ENCODE data around the gene CACNG4. TPM values are rescaled to one million over a fixed set of nuclear protein-coding genes. Genes with fewer than 3 reads are reported as not detected.

Gene CACNG4
- polyA plus RNA-seq, 2 of the 4 experiments (the other 2 are of a cell fraction) = 6.2 to 10.2 TPM

DNA sequence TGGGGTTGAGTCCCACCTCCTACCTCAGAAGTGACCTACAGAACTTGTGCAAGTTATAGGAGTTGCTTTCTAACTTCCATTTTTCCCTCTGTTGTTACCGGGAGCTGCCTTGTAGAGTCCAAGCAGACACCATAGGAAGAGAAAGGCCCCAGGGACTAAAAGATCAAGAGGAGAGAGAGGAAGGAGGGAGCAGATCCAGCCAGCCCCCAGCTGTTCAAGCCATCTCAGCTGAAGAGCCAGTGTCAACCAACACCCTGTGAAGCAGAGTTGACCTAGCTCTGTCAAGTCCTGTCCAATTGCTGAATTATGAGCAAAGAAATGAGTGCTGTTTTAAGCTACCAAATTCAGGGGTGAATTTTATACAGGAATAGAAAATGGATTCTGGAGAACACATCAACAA is 34.9 kb upstream of the CACNG4 start:
- DNase-seq (ENCODE audit: low read depth in 1 of 2, low spot score in 1 of 2) (no peak), ATAC-seq (no peak), FAIRE-seq (no peak)
- H3K4me1 ChIP-seq = no peaks in the 10 kb centered on the region
- 80% methylated on average over 1 of the region's 1 CpG for WGBS (ENCODE audit: missing lambda C conversion rate)
- TF ChIP-seq, protein P1, sequence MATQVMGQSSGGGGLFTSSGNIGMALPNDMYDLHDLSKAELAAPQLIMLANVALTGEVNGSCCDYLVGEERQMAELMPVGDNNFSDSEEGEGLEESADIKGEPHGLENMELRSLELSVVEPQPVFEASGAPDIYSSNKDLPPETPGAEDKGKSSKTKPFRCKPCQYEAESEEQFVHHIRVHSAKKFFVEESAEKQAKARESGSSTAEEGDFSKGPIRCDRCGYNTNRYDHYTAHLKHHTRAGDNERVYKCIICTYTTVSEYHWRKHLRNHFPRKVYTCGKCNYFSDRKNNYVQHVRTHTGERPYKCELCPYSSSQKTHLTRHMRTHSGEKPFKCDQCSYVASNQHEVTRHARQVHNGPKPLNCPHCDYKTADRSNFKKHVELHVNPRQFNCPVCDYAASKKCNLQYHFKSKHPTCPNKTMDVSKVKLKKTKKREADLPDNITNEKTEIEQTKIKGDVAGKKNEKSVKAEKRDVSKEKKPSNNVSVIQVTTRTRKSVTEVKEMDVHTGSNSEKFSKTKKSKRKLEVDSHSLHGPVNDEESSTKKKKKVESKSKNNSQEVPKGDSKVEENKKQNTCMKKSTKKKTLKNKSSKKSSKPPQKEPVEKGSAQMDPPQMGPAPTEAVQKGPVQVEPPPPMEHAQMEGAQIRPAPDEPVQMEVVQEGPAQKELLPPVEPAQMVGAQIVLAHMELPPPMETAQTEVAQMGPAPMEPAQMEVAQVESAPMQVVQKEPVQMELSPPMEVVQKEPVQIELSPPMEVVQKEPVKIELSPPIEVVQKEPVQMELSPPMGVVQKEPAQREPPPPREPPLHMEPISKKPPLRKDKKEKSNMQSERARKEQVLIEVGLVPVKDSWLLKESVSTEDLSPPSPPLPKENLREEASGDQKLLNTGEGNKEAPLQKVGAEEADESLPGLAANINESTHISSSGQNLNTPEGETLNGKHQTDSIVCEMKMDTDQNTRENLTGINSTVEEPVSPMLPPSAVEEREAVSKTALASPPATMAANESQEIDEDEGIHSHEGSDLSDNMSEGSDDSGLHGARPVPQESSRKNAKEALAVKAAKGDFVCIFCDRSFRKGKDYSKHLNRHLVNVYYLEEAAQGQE (IDR thresholded peaks at IDR 0.05) = peak; percentile 14; the same call in 1 of the 2 replicates
- no peak for TF ChIP-seq CHD2 (IDR thresholded peaks at IDR 0.05; ENCODE audit: low read length, partially characterized antibody)
- POLR2A ChIA-PET = no interaction called here
- H3K4me3 ChIP-seq = no peak overlapping the region
- CTCF ChIA-PET = interaction anchor here (1.3 to 4.7 kb wide), 6 partner anchors 11 to 23 kb away, joined by 4 to 22 read pairs (median 5); no protein-coding TSS in a partner anchor
- H3K9me3 ChIP-seq = no peaks in the 10 kb centered on the region
- no peak overlapping the region for H3K4me2 ChIP-seq
- H3K27ac ChIP-seq = no peak overlapping the region

DNA sequence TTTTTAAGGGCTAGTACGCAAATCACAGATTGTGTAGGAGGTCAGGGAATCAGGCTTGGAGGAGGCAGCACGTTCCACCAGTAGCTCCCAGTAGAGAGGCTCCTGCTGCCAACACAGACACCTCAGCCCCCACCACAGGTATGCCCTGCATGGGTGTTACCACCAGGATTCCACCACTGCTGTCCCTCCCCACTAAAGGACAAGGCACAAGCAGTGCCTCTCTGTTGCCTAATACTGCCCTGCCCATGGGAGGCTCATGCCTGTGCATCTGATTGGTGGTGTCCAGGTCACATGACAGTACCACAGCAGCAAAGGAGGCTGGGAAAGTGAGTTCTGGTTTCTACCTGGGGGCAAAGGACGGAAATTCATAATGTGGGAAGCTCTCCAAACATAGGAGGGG is 33.6 kb upstream of the CACNG4 start:
- ATAC-seq = peak; percentile 61 to 80; a peak in 4 of 6 replicates
- POLR2A ChIA-PET = no interaction called here
- H3K4me1 ChIP-seq = no peaks in the 10 kb centered on the region
- TF ChIP-seq CEBPB (IDR thresholded peaks at IDR 0.05) (peak in 1 of 2 experiments; percentile 50; a peak in 2 of 4 replicates), HDAC2 (IDR thresholded peaks at IDR 0.05) (no peak), EP300 (IDR thresholded peaks at IDR 0.05) (no peak), CBX8 (IDR thresholded peaks at IDR 0.05) (no peak), SREBF2 (IDR thresholded peaks at IDR 0.05) (no peak)
- TF ChIP-seq, protein P2, sequence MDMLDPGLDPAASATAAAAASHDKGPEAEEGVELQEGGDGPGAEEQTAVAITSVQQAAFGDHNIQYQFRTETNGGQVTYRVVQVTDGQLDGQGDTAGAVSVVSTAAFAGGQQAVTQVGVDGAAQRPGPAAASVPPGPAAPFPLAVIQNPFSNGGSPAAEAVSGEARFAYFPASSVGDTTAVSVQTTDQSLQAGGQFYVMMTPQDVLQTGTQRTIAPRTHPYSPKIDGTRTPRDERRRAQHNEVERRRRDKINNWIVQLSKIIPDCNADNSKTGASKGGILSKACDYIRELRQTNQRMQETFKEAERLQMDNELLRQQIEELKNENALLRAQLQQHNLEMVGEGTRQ (IDR thresholded peaks at IDR 0.05) = peak; percentile 69
- H3K4me3 ChIP-seq = no peak overlapping the region
- no peak for FAIRE-seq
- H3K9me3 ChIP-seq = peaks cover 7% of the 10 kb centered on the region; the same call in 1 of the 3 replicates
- CTCF ChIA-PET = interaction anchor here (1.0 to 4.7 kb wide), 7 partner anchors 10 to 25 kb away, joined by 4 to 22 read pairs (median 5); no protein-coding TSS in a partner anchor
- no peak overlapping the region for H3K27ac ChIP-seq
- H3K4me2 ChIP-seq = peak overlapping the region; percentile 18; the same call in 1 of the 3 replicates
- DNase-seq (ENCODE audit: low read depth in 1 of 2, low spot score in 1 of 2) = peak in 1 of 2 experiments; percentile 48
- WGBS (ENCODE audit: missing lambda C conversion rate) = 36% methylated on average over 3 of the region's 3 CpGs

DNA sequence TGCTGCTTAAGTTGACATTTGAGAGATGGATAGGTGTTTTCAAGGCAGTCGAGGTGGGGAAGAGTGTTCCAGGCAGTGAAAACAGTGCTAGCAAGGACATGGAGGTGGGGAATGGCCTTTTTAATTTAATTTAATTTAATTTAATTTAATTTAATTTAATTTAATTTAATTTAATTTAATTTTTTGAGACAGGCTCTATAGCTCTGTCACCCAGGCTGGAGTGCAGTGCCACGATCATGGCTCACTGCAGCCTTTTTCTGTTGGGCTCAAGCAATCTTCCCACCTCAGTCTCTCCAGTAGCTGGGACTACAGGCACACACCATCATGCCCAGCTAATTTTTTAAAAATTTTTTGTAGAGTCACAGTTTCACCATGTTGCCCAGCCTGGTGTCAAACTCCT is 32.2 kb upstream of the CACNG4 start:
- ChIA-PET CTCF (interaction anchor here (4.7 kb wide), 1 partner anchor 17 kb away, joined by 22 read pairs; no protein-coding TSS in a partner anchor), POLR2A (no interaction called here)
- H3K27ac ChIP-seq = no peak overlapping the region
- FAIRE-seq = no peak
- H3K9me3 ChIP-seq = peaks cover 7% of the 10 kb centered on the region; the same call in 1 of the 3 replicates
- no peaks in the 10 kb centered on the region for H3K4me1 ChIP-seq
- H3K4me2 ChIP-seq = no peak overlapping the region
- DNase-seq (ENCODE audit: low read depth in 1 of 2, low spot score in 1 of 2) = no peak
- no peak overlapping the region for H3K4me3 ChIP-seq
- WGBS (ENCODE audit: missing lambda C conversion rate) = 34% methylated on average over 2 of the region's 2 CpGs
- no peak for TF ChIP-seq HOXB13 (CRISPR knock-in tag; IDR thresholded peaks at IDR 0.05; ENCODE audit: low read depth)
- TF ChIP-seq, protein P3, sequence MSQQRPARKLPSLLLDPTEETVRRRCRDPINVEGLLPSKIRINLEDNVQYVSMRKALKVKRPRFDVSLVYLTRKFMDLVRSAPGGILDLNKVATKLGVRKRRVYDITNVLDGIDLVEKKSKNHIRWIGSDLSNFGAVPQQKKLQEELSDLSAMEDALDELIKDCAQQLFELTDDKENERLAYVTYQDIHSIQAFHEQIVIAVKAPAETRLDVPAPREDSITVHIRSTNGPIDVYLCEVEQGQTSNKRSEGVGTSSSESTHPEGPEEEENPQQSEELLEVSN (IDR thresholded peaks at IDR 0.05; ENCODE audit: borderline replicate concordance, low read depth) = no peak
- TF ChIP-seq, protein P4, sequence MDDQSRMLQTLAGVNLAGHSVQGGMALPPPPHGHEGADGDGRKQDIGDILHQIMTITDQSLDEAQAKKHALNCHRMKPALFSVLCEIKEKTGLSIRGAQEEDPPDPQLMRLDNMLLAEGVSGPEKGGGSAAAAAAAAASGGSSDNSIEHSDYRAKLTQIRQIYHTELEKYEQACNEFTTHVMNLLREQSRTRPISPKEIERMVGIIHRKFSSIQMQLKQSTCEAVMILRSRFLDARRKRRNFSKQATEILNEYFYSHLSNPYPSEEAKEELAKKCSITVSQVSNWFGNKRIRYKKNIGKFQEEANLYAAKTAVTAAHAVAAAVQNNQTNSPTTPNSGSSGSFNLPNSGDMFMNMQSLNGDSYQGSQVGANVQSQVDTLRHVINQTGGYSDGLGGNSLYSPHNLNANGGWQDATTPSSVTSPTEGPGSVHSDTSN (IDR thresholded peaks at IDR 0.05) = no peak
- TF ChIP-seq NR3C1 (IDR thresholded peaks at IDR 0.05) = no peak
- TF ChIP-seq, protein P2 (IDR thresholded peaks at IDR 0.05) = no peak
- TF ChIP-seq, protein P5, sequence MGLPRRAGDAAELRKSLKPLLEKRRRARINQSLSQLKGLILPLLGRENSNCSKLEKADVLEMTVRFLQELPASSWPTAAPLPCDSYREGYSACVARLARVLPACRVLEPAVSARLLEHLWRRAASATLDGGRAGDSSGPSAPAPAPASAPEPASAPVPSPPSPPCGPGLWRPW (IDR thresholded peaks at IDR 0.05) = no peak
- no peak for TF ChIP-seq RCOR1 (IDR thresholded peaks at IDR 0.05; ENCODE audit: low read depth, low read length)
- TF ChIP-seq, protein P6, sequence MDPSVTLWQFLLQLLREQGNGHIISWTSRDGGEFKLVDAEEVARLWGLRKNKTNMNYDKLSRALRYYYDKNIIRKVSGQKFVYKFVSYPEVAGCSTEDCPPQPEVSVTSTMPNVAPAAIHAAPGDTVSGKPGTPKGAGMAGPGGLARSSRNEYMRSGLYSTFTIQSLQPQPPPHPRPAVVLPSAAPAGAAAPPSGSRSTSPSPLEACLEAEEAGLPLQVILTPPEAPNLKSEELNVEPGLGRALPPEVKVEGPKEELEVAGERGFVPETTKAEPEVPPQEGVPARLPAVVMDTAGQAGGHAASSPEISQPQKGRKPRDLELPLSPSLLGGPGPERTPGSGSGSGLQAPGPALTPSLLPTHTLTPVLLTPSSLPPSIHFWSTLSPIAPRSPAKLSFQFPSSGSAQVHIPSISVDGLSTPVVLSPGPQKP (IDR thresholded peaks at IDR 0.05; ENCODE audit: low read depth, low read length) = no peak
- no peak for ATAC-seq

Measured in A549 (cell line).